GM10266 (cell line): Measurements from ENCODE around the gene JAK3.
"Not testable (repeated sequence)": the region's sequence is repeated elsewhere in the genome, so short reads cannot be mapped to it uniquely, and the experiment has no call there.

ENCODE experiments used
- DNase-seq: peaks from one replicate; pipeline ENCODE4 v3.0.0; 2012; ENCODE audit errors: extremely low spot score
- CTCF ChIP-seq: IDR thresholded peaks from 2 replicates; pipeline ENCODE4 v1.5.1; 2012; ENCODE audit warnings: mild to moderate bottlenecking, low read depth; ENCODE audit not compliant: control insufficient read depth, insufficient read depth; ENCODE audit errors: missing control alignments

The JAK3 gene

GRCh38 chr19:17847538-17848366, at the start of gene JAK3:
TSS of gene JAK3 (minus strand) at chr19:17847982. CDS start at chr19:17844417, 3,565 bp downstream.
- DNase-seq: peak; percentile 89
- no peak for TF ChIP-seq CTCF

GRCh38 chr19:17893766-17894165, 46.0 kb upstream of the JAK3 start:
- TF ChIP-seq CTCF: no peak
- DNase-seq: no peak

- TF ChIP-seq CTCF: no peak
- no peak for DNase-seq
Observed at GRCh38 chr19:17889609-17890214, 41.9 kb upstream of the JAK3 start.

- no peak for TF ChIP-seq CTCF
- no peak for DNase-seq
Observed at GRCh38 chr19:17888260-17888659, 40.5 kb upstream of the JAK3 start.

- DNase-seq: not testable (repeated sequence)
Observed at GRCh38 chr19:17887221-17887620, 39.4 kb upstream of the JAK3 start.

GRCh38 chr19:17886515-17886914, 38.7 kb upstream of the JAK3 start:
- no peak for TF ChIP-seq CTCF
- no peak for DNase-seq

GRCh38 chr19:17883627-17884410, 36.0 kb upstream of the JAK3 start:
- no peak for TF ChIP-seq CTCF
- DNase-seq: no peak
